Stimulated activated CD4-positive, alpha-beta T cell treated with anti-CD3 and anti-CD28 coated beads, TNF-alpha, amount 100 ng/mL, for 24 hours (primary cell): ENCODE measurements around the gene GDF10.

ENCODE experiments used
- DNase-seq, 3 experiments: peaks; one replicate each; pipeline ENCODE4 v3.0.0-alpha.2; 2020; ENCODE audit warnings: low read depth in 3 of 3

Gene GDF10, protein sequence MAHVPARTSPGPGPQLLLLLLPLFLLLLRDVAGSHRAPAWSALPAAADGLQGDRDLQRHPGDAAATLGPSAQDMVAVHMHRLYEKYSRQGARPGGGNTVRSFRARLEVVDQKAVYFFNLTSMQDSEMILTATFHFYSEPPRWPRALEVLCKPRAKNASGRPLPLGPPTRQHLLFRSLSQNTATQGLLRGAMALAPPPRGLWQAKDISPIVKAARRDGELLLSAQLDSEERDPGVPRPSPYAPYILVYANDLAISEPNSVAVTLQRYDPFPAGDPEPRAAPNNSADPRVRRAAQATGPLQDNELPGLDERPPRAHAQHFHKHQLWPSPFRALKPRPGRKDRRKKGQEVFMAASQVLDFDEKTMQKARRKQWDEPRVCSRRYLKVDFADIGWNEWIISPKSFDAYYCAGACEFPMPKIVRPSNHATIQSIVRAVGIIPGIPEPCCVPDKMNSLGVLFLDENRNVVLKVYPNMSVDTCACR

DNA sequence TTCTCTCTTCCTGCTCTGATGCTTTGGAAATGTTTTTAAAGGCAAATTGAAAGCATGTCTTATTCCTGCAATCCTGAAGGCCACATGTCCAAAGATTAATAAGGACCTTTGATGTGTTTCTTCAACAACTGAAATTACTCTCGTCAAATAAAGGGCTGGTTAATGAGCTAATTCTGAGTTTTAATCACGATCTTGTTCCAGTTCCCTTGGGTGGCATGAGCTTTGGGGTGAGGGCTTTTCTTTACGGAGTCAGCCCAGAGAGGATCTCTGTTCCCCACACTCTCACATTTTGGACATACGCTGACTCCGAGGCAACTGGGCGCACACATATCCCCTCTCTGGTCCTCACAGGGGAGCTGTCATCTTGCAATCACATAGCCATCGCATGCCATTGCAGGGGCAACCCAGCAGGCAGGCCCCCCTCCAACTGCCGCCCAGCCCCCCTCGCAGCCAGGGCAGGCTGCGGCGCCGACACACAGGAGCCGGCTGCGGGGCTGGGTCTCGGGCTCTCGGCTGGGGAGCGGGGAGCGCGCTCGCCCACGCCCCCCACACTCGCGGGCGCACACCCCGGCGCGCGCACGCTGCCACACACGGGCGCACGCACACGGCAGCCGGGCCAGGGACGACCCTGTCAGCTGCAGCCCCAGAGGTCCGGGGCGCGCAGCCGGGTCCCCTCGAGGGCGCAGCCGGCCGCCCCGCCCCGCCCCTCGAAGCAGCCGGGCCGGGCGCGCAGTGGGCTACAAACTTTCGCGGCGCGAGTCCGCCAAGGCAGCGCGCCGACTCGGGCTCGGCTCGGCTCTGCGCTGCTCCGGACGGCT is at the start of gene GDF10:
Gene GDF10 (plus strand): TSS at position 587 of the 818 bp plus-strand sequence. CDS start 455 bp downstream, outside the sequence.
- peak in 1 of 3 experiments; percentile 25 for DNase-seq

DNA sequence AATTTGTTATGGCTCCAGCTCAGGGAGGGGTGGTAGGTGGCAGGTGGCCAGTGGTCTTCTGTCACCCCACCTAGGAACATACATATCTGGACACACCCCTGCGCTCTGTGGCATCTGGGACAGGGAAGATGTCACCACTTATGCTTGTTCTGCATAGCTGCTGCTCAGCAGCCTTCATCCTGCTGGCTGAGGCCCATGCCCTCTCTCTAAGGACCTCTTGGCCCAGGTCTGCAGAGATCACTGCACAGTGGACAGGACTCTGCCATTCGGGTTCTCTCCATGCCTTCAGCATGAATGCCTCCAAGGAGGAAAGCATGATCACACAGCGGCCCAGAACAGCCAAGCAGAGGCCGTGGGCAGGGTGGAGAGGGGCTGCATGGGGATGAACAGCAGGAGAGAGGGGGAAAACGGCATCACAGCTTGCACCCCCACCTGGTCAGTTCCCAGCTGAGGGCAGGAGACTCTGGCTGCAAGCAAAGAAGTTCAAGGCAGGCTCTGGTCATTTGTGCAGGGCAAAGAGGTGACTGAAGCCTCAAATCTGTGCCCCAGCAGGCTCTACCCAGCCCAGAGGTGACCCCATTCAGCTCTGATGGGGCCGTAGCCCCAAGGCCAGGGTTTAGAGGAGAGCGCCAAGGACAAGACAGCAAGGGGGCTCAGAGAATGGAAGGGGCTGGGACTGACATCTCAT is 47.8 kb upstream of the GDF10 start:
- no peak for DNase-seq

DNA sequence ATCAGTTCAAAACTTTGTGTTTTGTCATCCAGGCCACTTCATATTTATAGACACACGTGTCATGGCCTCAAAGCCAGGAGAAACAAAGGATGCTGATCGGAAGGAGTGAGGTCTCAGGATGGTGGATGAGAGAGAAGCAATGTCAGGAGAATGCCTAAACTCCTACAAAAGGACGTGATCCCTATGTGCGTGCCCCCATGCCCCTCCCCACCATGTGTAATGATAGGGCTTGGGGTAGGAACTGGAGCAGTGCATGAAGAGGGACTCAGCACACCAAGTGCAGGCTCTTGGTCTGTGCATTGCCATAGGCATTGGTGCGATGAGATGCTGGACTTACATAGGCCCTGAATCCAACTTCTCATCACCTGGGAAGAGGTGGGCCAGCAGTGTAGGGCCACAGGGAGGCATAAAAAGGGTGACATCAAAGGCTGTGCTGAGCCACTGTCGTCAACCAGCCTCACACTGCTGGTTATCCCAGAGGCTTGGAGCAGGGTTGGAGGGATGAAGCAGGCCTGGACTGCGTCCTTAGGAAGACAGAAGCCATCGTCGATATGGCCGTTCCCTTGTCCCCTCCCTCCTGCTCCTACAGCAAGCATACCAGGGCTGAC is 46.9 kb upstream of the GDF10 start:
- no peak for DNase-seq

DNA sequence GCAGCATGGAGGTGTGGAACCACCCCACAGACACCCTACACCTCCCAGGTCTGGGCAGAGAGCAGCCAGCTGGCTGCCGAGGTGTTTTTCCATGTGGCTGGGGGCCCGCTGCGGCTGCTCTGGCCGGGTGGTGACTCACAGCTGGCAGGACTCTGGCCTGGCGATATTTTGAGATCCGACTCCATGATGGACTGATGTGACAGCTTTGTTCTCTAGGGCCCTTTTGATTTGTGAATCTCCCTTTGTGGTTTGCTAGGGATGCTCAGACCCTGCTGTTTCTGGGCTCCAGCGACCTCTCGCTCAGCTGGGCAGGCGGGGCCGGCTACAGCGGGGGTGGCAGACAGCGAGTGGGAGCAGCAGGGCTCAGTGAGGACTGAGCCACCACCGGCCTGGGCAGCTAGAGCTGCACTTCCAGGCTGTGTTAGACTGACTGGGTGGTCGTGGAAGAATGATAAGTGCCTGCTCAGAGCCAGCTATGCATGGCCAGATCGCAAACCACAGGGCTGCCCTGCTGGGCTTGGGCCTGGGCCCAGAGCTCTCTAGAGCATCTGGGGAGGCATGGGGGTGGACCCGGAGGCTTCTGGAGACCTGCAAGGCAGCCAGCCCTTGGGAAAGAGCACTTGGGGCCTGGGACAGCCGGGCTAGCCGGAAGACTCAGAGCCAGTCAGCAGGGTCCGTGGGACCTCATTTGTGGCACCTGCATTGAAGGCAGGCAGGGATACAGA is 46.2 kb upstream of the GDF10 start:
- no peak for DNase-seq

DNA sequence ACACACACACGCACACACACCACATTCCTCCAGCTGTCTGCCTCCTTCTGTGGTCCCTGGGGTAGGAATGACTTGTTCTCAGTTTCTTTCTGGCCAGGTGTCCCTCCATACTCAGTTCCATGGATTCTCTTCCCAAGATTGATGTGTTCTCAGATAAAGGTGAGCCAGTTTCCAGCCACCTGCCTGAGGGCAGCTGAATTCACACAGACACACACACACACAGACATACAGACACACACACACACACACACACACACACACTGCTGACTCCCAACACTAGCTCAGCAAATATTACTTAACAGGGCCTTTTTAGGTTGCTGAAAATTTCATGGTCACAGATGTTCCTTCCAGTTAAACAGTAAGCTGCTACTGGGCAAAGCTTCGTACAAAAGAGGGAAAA is 45.4 kb upstream of the GDF10 start:
- DNase-seq, result no peak

DNA sequence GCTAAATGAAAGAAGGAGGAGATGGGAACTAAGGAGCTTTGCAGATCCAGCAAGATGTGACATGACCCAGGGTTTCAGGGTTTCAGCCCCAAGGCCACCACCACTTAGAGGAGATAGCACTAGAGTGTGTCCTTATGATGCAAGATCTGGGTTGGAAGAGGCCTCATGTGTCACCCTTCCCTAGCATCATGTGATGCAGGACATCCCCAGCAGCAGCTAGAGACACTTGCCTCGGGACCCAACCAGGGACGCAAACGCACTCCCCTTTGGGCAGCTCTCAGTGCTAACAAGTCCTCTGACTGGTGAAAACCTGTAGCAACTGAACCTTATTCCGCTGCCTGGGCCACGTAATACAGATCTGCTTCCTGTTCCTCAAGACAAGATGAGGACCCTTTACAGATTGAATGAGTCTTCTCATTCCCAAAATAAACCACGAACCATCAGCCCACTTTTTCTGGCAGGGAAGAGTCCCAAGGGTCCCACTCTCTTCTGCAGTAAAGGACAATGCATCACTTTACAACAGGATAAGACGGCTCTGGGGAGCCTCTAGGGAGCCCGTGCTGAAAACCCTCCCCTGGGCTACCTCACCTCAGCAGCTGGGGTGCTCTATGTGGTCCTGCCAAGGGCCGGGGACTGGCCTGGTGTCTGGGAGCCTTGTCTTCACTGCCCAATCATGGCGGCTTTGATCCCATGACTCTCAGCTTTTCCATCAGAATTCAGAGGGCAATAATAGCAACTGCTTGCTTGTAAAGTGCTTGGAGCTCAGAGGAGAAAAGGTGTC is 44.8 kb upstream of the GDF10 start:
- DNase-seq, result no peak

DNA sequence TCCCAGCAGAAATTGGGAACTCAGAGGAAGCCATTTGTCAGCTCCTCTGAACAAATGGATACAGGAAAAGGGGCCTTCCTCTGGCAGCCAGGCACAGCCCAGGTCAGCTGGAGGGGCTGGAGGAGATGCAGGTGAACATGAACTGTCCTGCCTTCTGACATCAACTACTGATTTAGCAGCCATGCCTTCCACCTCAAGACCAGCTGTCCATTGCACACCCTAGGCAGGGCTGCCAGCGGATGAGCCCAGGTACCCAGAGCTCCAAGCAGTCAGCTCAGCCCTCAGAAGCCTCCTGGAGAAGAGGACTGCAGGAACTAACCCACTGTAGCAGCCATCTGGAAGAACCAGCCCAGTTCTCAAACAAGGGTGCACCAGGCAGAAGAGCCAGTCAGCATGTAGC is 44.1 kb upstream of the GDF10 start:
- no peak for DNase-seq

DNA sequence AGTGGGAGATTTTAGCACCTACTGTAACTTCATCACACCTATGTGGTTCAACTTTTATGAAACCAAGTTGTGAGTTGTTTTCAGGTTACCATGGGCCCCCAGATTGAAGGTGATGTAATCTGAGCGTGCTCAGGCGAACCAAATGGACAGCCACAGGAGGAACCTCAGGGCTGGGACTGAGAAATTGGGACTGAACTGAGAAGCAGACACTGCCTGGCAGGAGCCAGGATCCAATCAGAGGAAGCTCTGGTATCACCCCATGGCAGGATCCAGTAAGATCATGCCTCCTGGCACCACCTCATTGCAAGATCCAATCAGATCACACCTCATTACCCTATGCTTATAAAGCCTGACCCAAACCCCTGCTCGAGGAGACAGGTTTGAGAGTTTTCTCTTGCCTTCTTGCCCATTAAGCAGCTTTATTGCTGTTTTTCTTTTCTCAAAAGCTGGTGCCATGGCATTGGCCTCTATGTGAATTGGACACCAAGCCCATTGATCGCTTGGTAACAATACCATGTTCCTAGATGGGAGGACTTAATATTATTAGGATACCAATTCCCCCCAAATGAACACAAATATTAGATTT is 43.2 kb upstream of the GDF10 start:
- no peak for DNase-seq

DNA sequence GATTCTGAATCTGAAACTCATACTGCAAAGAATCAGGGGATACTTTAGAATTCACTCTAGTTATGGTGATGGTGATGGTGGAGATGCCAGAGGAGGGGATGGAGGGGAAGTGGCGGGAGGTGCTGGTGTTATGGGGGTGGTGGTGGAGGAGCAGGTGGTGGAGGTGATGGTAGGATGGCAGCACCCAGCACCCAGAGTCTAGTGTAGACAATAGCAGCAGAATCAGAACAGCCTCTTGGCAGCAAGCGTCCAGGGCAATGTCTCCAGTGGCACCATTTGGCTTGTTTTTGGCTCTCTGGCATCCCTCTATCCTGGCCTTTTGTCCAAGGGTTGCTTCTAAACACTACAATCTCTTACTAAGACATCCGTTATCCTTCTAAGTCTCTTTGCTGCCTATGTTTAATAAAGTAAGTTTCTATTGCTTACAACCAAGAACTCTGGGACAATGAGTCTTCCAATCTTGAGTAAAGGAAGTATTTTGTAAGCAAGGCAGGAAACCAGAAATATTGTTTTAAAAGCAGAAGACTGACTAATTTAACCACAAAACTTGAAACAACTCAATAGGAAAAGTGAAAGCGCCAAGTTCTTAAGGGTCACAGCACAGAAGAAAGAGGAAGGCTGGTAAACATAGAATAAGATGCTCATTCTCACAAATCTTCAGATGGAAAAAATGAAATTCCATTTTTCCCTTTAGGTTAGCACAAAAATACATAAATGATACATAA is 42.4 kb upstream of the GDF10 start:
- DNase-seq, result no peak

DNA sequence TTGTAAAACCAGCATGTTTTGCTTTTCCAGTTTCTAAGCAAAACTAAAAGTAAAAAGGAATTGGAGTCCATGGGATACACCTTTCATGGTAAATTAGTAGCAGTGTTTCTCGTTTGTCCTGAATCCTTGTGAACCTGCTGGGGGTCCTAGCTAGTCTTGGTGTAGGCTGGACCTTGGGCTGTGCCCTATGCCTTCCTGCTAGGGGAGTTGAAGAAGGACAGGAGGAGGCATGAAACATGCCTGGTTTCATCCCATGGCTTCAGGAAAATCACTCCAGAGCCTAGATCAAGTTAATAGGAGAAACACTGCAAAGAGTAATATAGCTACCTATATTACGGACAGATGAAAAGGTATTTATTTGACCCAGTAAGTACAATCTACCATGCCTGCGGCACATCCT is 41.1 kb upstream of the GDF10 start:
- DNase-seq, result no peak

DNA sequence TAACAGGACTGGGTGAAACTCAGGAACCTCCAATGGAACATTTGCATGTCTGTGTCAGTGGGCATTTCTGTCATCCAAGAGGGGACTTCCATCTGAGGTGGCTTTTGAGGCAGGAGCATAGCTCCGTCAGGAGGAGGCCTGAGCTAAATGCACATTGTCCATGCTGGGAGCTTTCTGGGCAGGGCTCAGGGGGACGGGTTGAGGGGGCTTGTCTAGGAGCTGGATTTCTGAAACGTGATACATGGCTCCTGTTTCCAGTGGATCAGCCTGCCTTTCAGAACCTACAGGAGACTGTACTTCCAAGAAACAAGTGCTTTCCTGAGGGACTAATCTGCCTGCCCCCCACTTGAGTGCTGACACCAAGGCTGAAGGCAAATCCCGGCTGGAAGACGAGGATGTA is 40.5 kb upstream of the GDF10 start:
- DNase-seq, result no peak

DNA sequence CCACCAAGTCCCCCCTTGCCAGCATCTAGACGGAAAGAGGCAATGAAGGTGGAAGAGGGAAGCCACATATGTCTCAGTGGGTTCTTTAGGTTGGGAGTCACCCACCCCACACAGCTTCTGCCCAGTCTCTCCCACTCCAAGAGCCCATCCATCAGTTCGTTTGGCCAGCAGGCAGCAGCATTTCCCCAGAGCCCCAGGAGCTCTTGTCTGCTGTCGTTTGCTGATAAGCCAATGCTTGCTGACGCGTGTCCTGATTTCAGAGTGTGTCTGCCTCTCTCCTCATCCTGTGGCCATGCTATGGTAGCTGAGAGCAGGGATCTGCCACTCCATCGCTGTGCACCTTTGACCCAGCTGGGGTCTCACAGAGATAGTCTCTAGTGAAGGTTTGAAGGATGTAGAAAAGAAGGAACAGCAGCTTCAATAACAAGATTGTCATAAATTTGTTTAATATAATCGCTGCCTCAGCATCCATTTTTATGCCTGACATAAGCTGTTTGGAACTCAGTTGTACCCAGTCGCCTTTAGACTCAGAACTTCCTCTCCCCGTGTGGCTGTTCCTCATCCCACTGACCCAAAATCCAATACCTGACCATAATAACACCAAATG is 39.4 kb upstream of the GDF10 start:
- DNase-seq, result no peak

DNA sequence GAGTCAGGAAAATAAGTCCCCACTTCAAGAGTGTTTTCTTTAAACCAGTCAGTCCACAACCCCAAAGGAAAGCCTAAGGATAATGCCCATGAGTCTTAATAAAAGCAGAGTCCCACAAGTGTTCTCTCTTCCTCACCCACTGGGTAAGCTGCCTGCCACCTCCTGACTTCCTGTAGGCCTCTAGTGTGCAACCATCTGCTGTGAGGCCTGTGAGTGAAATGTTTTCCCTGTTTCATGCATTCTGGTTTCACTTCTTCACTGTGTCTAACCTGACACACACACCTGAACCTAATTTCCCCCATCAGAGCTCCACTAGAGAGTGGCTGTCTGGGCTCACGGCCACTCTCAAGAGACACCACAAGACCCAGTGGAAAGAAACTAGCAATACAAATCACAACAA is 38.9 kb upstream of the GDF10 start:
- DNase-seq, result no peak

DNA sequence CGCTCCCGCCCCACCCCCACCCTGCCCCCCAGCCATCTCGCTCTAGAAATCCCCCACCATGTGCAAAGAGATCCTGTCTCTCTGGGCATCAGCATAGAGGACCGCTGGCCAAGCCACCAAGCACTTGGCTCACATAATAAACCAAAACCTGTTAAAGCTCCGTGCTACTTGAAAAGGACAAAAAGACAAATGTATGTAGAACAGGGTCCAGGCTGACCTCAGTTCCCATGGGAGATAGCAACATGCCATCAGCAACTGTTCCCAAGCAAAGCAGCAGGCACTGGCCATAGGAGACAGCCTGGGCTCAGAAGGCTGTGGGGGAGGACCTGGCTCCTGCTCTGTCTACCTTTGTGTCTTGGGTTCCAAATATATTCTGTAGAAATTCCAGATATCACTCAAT is 38.4 kb upstream of the GDF10 start:
- no peak for DNase-seq

DNA sequence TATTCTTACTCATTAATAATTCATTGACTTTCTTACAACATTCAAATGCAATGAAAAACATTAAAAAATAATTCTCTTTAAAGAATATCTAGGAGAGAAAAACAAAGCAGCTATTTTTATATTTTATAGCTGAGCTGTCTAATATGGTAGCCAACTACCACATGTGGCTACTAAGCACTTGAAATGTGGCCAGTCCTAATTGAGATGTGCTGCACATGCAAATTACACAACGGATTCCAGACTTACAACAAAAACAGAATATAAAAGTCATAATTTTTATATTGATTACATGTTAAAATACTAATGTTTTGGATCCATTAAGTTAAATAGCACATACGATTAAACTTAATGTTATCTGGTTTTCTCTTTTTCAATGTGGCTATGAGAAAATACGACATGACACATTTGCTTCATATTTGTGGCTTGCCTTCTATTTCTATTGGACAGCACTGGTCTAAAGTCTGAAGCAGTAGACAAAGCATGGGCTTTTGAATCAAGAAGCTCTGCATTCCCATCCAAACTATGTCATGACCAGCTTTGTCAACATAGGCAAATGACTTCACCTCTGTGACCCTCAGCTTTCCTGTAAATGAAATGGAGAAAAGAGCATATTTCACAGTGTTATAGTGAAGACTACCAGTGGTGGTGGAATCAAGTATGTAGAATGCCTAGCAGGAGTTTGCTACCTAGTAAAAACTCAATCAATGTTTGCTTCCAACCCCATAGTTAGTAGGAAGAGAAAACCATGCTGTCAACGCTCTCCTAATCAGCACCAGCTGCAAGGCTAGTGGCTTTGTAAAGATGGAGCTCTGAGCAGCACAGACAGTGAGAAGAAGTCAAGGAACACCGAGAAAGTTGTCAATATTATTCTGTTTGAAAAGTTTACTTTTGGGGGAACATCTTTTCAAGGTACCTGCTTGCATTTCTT is 37.1 kb upstream of the GDF10 start:
- DNase-seq, result no peak

DNA sequence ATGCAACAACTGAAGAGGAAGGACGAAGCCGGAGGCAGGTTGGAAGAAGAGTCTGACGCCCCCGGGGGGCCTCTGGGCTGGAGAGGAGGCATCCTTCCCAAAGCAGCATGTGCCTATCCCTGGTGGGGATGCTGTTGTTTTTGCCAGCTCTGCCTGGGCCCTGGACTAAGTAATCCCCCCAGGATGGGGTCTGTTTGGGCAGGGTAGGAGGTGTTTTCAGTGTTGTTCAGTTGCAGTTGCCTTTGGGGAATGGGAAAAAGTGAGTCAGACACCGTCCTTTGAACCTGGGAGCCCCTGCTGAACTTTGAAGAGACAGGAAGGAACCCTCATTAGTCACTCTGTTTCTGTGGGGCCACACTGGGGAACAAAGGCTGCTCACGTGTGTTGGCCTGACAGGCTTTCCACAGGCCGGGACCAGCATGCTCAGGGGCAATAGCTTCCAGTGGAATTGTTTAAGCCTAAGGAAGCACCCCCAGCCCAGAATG is 35.2 kb upstream of the GDF10 start:
- DNase-seq, result peak; percentile 50 to 62 (median 52)

DNA sequence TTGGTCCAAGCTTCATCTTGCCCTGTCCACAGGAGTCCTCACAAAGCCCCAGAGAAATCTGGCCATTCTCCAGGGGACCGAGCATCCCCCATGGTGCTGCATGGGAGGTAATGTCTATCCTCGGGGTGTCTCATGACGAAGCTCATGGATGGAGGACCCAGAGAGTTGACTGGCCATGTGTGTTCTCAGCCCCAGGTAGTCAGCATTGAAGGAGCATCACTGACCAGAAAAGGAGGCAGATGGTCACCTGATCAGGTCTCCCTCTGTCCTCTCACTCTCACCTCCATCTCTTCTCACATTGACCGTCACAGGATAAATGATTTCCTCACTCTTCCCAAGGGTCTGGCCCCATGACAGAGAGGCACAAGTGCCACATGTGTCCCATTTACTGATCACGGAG is 33.4 kb upstream of the GDF10 start:
- no peak for DNase-seq

DNA sequence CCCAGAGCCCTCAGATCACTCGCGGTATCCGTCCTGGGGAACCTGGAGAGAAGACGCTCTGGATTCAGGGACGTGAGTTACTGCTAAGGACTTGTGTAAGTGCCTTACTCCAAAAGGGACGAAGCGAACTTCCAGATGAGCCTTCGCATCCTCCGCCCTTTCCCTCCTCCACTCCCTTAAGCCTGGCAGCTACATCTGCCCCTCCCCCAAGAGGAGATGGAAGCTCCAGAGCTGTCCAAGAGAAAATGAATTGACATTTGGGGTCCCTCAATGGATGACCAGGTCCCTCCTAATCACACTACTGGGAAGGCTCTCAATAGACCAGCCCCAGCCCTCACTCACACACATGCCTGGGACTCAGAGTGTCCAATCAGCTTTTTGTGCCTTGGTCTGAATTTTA is 31.3 kb upstream of the GDF10 start:
- no peak for DNase-seq
